Activated CD8-positive, alpha-beta memory T cell treated with anti-CD3 and anti-CD28 coated beads, Interleukin-2, amount 50 U/mL, for 48 hours (primary cell): ENCODE measurements around the gene SYCP3.

ENCODE experiments used
- DNase-seq: peaks from one replicate; pipeline ENCODE4 v3.0.0-alpha.2; 2020

Gene SYCP3

DNA sequence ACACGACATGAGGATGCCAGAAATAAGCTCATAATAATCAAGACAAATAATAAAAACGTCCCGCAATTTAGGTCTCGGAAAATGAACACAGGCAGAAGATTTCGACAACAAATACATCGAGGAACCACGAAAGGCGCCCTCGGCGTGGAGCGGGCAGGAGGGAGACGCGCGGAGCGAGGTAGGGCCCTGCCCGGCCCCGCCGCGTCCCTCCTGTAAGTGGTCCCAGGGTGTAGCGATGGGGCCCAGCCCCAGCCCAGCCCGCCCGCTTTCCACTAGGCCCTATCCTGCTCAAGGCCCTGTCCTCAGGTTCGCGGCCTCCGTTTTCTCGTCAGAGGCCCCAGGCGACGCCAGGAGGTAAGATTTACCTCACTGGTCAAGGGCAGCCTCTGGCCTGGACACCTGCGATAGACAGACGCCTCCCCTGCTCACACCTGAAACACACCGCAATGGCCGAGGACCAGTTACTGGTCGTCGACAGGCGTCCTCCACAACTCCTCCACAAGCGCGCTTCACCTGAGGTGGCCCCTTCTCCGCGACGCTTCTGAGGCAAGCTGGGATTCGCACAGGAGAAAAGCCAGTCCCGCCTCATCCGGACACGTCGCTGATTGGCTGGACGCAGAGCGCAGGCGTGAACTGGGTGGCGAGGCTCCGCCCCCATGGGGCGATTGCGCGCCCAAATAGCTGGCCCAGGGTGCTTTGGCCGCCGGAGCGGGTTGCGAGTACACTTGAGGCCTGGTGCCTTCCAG, at the start of gene SYCP3:
Gene SYCP3 (minus strand): TSS at position 543 of the 746 bp plus-strand sequence. CDS start 1,527 bp downstream, outside the sequence.
- no peak for DNase-seq

DNA sequence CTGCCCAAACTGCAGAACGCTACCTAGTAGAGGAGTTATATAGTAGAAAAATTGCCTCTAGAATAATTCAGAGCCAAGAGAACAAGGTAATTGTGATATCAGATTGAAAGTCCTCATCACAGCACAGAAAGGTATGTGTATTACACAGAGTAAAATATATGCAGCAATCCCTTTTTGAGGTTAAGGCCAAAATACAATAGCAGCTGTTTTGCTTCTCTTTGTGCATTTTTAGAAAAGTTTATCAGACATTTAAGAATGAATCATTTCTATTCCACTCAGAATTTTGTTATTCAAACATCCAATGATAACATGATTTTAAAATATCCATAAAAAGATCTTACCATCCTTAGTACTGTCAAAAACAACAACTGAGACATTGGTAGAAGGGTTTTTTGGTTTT, 46.4 kb upstream of the SYCP3 start:
- no peak for DNase-seq

DNA sequence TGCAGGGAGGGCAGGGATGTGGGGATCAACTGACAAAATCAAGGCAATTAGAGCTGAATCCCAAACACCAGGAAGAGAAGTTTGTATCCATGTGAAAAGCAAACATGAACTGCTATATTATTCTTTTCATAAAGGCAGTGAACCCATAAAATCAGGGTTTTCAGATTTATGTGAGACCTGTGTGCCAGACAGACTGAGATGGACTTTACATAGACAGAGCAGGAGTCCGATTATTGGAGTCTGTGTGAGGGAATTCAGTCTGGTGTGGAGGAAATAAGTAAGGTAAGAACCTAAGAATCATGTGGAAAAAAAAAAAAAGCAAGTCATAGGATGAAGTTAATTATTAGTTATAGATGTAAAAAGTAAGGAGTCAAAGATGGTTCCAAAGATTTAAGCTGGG, 45.1 kb upstream of the SYCP3 start:
- no peak for DNase-seq

DNA sequence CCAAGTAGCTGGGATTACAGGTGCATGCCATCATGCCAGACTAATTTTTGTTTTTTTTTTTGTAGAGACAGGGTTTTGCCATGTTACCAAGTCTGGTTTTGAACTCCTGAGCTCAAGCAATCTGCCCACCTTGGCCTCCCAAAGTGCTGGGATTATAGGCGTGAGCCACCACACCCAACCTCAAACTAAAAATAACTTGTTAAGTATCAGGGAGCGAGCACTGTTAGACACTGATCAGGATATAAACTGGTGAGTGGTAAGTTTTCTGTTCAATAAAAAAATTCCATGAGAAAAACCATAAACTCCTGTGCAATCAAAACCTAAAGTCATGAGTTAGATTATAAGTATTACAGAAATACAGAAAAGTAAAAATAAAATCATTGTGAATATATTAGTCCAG, 44.6 kb upstream of the SYCP3 start:
- no peak for DNase-seq

DNA sequence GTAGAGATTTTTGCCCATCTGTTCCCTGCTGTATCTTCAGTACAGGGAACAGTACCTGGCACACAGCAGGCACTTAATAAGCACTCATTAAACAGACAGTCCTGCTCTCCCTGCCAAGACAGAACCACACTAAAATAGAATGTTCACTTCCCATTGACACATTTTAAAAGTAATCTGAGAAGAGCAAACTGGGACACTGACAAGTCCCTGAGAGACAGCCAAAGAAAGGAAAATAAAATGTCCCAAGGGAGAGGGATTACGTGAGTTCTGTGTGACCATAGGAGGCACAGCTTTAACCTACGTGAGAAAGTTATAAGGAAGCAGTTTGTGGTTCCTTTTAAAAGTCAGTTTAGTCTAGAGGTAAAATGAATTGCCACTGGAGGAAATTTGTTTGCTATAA, 43.9 kb upstream of the SYCP3 start:
- no peak for DNase-seq

DNA sequence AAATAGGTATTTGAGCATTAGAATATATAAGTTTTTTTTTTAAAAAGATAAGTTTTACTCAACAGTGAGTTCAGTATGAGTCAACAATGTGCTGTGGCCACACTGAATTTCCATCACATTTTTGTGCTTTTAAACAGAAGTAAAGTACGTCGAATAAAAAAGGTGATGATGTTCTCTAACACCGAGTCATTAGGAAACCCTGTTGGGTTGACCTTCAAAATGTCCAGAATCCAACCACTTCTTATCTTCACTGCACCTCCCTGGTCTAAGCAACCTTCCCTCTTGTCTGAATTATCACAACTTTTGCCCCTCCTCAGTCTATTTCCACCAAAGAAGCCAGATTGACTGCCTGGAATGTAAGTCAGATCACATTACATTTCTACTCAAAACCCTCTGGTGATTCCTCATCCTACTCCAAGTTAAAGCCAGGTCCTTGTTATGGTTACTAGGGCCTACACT, 43.0 kb upstream of the SYCP3 start:
- DNase-seq = no peak

DNA sequence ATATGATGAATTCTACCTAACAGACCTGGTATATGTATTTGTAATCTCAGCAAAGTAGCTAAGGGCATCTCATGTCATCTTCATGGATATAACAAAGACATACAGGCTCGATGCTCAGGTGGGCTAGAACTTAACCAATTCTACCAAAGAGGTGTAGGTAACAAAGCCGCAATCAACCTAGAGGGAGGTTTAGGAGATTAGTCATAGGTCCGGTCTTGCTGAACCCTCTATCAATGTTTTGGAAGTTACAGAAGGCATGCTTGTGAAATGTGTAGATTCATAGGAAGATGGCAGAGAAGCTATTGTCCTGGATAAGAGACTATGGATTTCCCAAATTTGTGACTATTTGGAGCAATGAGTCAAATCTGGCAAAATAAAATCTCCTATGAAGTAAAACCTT, 42.6 kb upstream of the SYCP3 start:
- DNase-seq = no peak

DNA sequence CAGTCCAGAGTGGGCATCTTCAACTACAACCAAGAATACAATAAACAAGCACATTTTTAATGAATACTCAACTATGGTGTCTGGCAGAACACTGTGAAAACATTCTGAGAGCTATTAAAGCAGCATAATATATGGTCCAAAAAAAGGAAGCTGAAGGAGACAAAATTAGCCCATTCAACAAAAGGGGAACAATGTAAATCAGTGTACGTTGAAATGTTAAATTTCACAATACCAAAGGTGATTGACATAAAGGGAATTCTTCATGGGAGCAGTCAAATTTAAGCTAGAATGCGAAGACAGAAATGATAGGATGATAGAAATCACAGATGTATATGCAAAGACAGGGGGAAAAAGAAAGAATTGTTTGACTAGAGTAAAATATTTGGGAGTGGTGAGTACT, 41.3 kb upstream of the SYCP3 start:
- DNase-seq = no peak

DNA sequence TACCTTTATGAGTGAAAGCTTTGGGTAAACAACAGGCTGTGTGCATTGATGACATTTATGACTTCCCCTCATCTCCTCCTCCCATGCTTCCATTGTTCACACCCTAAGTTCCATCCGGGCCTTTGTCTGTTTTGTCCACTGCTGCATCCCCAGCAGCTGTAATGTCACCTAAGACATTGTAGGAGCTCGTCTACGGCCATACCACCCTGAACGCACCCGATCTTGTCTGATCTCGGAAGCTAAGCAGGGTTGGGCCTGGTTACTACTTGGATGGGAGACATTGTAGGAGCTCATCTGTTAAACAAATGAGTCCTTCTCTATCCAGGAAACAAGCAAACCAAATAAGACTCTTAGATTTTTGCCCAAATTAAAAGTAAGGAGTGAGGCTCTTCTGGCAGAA, 40.4 kb upstream of the SYCP3 start:
- no peak for DNase-seq

DNA sequence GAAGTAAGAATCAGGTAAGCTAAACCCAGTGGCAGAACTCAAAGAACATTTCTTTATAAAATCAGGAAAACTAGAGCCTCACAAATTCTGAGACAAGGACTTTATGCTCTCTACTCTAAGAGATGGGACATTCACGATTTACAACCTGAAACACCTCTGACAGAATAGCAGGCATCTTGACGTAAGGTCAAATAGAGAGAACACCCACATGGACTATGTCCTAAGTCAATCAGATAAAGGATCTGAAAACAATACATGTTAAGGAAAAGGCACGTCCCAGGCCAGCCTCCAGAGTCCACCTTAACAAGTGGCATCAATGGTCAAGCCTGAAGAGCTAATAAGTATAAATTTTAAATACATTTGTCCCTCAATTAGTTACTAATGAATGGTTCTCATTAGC, 39.9 kb upstream of the SYCP3 start:
- no peak for DNase-seq

DNA sequence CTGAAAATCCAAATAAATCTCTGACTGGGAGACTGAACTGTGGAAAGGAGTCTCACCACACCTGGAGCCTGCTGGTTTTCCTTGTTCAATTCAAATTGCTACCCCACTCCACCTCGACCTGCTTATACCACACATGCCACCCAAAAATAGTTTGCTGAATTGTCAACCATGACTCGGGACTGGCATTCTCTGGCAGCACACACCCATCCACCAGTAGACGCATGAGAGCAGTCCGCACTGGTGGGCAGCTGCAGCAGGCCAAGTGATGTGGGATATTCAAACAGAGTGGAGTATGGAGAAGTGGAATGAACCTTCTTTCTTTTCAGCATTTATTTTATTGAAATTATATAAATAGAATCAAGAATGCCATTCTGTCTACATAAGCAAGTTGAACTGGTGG, 38.7 kb upstream of the SYCP3 start:
- no peak for DNase-seq

DNA sequence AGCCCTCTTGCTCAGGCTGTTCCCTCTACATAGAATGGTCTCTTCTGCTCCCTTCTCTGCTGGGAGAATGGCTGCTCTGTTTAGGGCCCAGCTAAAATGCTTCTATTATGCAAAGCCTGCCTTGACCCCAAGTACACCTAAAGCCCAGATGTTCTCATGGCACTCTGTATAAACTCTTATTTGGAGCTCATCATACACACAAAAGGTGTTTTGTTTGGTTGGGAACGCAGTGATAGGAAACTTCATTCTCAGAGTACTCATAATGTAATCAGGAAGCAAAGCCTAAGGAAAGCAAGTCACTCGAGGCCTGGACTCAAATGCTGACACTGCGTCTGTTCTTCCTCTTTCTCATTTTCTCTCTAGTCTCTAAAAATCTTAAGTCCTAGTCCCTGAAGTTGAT, 38.2 kb upstream of the SYCP3 start:
- DNase-seq = no peak

DNA sequence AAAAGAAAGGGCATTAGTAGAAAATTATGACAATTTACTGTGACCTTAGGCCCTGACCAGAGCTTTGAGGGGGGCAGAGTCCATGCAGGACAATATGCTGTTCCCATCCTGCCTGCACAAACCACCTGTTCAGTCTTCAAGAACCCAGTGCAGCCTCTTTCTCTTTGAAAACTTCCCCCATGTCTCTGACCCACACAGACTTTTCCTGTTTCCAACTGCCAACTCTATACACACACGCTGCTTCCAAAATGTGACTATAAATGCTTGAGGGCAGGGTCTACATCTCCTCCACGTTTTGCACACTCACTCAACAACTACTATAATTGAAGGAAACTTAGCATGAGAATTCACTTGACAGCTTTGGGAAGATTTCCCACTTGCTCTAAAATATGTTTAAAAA, 36.6 kb upstream of the SYCP3 start:
- no peak for DNase-seq

DNA sequence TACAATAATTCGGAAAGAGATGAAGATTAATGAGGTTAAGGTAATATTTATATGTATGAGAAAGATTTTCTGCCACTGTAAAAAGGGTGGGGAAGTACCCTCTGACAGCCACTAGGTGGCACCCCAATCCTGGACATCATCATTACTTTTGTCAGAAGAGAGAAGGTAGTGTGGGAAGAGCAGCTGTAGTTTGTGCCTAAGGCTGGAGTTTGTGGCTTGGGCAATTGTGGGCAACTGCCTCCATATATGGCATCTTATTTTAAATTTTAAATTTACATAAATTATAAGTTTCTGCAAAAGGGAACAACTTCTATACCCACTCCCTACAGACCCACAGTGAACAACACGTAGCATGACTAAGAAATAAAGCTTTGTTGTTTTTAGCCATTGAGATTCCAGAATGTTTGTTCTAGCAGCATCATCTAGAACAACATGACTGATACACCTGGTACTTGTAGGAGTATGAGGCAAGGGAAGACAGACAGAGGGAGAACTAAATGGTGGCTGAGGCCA, 34.4 kb upstream of the SYCP3 start:
- DNase-seq = peak; percentile 76

DNA sequence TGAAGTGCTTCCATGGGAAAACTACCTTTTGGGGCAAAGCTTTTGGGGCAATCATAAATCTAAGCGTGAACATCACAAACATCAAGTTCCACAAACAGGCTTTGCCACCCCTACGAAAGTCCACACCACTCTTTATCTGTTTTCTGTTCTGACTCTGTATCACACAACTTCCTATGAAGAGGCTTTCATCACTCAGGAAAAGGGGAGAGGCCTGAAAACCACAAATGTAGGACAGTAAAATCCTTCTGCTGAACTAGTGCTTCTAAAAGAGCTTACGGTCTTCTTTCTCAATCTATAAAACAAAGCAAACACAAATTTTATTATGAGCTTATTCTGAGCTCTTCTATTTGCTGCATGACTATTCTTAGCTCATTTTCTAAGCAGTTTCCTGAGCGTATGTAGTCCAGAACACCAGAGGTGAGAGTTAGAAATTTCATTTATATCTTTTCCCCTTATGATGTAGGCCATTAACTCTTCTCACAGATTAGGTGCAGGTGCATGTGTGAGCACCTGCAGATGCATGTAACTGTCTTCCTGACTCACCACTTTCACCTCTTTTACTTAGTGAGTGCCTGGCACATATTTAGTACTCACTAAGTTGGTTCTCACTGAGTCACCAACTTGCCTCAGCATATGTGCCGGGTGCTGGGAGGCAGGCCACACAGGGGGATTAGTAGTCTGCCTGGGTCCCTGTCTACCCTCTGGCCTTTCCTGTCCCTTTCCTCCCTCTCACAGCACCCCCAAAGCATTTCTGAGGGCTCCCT, 32.9 kb upstream of the SYCP3 start:
- no peak for DNase-seq

DNA sequence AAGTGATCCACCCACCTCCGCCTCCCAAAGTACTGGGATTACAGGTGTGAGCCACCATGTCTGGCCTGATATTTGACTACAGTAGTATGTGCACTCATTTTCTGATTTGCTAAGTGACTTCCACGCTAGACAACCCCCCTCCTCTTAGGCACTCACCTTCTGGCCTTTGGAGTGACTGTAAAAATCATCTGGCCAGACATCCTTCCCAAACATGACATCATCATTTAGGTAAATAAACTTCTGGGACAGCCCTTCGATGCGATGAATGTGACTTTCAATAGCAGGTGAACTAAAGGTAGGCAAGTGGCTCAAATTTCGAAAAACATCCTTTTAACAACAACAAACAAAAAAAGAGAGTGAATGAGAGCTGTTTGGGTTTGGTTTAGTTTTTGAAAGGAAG, 30.6 kb upstream of the SYCP3 start:
- DNase-seq = no peak

DNA sequence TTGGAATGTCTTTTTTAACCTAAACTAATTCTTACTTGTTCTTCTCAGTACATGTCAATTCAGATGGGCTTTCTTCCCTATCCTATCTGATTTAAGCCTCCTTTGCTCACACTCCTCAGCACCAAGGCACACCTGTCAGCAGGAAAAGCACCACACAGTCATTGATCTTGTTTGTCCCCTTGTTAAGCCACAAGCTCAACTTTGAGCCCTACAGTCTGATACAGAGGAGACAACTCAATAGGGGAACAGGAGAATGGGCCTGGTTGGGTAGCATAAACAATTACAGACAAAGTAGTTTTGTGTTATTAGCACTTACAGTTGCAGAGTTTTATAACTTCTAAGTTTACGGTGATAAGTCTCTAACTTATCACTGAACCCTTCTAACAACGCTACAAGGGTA, 29.5 kb upstream of the SYCP3 start:
- no peak for DNase-seq

DNA sequence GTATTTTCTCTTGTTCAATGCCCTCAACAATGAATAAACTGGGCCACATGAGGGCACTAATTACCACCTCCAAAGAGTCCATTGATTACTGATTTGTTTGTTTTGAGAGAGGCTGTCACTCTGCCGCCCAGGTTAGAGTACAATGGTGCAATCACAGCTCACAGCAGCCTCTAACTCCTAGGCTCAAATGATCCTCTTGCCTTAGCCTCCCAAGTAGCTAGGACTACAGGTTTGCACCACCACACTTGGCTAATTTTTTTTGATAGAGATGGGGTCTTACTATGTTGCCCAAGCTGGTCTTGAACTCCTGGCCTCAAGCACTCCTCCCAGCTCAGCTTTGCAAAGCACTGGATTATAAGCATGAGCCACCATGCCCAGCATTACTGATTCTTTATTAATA, 28.3 kb upstream of the SYCP3 start:
- DNase-seq = no peak

DNA sequence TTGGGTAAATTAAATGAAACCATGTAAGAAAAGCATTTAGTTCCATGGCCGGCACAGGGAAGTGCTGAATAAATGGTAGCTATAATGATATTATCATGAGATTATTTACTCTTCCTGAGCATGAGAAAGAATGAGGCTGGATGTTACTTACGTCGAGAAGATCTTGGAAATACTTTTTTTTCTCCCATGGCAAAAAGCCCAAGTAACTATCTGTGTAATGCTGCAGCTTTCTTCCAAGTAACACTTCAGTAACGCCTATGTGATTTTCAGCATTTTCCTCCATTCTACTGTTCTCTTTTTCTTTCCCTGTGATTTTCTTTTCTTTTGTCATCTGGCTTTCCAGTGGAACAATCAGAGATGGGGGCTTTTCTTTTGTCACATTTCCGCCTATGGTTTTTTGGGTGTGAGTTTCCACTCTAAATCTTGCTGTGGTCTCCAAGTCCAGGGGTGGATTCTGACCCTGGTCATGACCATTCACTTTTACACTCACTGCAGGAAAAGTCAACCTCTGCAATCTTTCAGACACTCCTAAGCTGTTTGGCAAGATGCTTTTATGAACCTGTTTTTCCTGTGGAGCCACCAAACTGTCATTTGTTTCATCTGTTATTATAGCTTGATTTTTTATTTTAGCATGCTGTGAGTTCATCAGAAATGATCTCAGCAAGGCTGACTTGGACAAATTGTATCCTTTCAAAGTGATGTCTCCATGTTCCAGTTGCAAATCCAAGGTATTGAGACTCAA, 25.0 kb upstream of the SYCP3 start:
- no peak for DNase-seq

DNA sequence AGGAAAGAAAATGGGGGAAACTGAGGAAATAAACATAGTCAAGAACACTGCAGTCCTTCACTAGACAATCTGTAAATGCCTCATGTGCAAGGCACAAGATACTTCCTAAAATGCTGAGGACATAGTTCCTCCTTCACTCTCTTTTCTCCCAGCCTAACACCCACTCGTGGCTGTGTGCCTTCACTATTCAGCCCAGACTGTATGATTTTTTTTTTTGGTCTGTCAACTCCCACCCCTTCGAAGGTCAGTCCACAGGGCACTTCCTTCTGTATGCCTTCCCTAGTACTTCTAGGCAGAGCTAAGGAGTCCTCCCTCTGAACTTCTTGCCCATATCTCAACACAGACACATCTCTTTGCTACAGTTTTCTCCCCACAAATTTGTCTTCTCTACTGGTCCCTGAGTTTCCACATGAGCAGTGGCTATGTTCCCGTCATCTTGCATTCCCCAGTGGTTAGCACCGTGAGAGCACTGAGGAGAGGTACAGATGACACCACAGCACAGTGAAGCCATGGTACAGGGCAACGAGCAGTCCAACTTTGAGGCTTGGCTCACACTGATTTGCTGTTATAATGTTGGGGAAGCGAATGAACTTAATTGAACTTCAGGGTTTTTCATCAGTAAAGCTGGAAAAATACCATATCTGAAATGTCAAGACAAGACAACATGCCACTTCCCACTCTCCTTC, 24.1 kb upstream of the SYCP3 start:
- DNase-seq = no peak

DNA sequence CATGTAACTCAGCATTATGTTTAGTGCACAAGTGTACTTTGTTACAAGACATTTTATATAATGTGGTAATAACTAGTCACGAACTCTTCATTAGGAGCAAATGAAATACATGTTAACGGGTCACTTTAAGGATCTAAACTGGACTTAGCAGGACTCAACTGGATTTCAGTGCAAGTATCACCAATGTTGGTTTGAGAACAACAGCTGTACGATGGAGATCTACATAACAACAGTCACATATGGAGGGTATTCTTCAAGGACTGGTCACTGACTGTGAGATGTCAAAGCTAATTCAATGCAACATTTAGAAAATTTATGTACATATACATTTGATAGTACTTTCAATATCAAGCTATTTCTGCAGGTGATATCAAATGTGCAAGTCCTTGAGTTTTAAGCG, 22.5 kb upstream of the SYCP3 start:
- no peak for DNase-seq

DNA sequence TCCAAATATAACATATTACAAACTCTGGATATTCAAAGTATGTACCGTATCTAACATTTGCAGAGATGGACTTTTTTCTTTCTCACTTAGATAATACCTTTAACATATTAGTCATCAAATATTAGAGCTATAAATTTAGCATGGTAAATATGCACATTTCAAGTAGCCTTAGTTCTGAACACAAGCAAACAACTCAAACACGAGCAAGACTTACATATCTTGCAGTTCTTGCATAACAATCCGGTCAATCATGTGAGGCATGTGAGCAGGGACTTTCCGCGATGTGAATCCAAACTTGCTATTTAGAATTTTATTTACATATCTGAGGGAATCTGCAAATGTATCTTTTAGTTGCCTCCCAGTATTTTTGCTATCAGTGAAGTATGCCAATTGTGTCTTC, 22.1 kb upstream of the SYCP3 start:
- no peak for DNase-seq
